ENCODE measurements around the gene INHA.

The INHA gene

GRCh38 chr2:219612577-219613286 is 40.6 kb downstream of the INHA start:
- DNase-seq: no peak

- DNase-seq: no peak
Observed at GRCh38 chr2:219613461-219614070, 41.5 kb downstream of the INHA start.

- DNase-seq: no peak
Observed at GRCh38 chr2:219614076-219614860, 42.2 kb downstream of the INHA start.

GRCh38 chr2:219615036-219615435 is 42.9 kb downstream of the INHA start:
- no peak for DNase-seq

GRCh38 chr2:219615894-219616293 is 43.8 kb downstream of the INHA start:
- DNase-seq: no peak

- no peak for DNase-seq
Observed at GRCh38 chr2:219616550-219616949, 44.4 kb downstream of the INHA start.

GRCh38 chr2:219618733-219619122 is 46.6 kb downstream of the INHA start:
- no peak for DNase-seq

- no peak for DNase-seq
Observed at GRCh38 chr2:219619235-219619634, 47.1 kb downstream of the INHA start.

- no peak for DNase-seq
Observed at GRCh38 chr2:219620546-219620945, 48.4 kb downstream of the INHA start.

- DNase-seq: no peak
Observed at GRCh38 chr2:219621935-219622334, 49.8 kb downstream of the INHA start.

GRCh38 chr2:219622472-219622871 is 50.4 kb downstream of the INHA start:
- DNase-seq: no peak

- no peak for DNase-seq
Observed at GRCh38 chr2:219624565-219624964, 52.5 kb downstream of the INHA start.

- DNase-seq: no peak
Observed at GRCh38 chr2:219625179-219625578, 53.1 kb downstream of the INHA start.
